HG03045 (cell line): ENCODE results near the gene SIMC1.
"Not testable (repeated sequence)": the region's sequence is repeated elsewhere in the genome, so short reads cannot be mapped to it uniquely, and the experiment has no call there.

Source experiments
- ATAC-seq: cut with Tn5 transposase; IDR thresholded peaks from one replicate; pipeline ENCODE4 v1.9.1; 2021; ENCODE audit warnings: mild to moderate bottlenecking, moderate library complexity; ENCODE audit not compliant: unreplicated experiment

The SIMC1 gene

DNA sequence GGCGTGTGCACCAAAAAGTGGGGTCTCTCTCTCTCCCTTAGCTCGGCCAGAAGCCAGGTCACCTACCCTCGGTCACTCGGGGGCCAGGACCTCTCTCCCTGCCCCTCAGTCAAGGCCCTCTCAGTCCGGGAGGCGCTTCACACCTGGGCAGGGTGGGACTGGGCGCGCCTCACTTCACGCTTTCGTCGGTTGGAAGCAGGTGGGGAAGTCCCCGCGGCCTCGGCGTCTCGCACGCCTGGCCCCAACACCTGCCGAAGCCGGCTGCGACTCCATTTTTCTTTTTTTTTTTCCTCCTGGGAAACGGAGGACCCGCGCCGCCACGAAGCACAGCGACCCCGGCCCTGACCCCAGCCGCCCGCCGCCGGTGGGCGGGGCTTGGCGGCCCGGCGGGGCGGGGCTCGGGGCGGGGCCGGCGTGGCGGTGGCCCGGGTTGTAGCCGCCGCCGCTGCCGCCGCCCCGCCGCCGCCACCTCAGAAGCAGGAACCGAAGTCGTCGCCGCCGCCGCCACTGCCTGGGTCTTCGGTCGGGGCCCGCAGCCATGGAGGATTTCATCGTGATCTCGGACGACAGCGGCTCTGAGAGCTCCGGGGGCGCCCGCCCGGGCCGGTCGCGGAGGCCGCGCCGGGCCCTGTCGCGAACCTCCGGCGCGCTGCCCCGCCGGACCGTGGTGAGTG, at the start of gene SIMC1:
Gene SIMC1 (plus strand): TSS at position 454 of the 674 bp plus-strand sequence. CDS start 85 bp downstream, at position 539.
- ATAC-seq, result peak; percentile 80

DNA sequence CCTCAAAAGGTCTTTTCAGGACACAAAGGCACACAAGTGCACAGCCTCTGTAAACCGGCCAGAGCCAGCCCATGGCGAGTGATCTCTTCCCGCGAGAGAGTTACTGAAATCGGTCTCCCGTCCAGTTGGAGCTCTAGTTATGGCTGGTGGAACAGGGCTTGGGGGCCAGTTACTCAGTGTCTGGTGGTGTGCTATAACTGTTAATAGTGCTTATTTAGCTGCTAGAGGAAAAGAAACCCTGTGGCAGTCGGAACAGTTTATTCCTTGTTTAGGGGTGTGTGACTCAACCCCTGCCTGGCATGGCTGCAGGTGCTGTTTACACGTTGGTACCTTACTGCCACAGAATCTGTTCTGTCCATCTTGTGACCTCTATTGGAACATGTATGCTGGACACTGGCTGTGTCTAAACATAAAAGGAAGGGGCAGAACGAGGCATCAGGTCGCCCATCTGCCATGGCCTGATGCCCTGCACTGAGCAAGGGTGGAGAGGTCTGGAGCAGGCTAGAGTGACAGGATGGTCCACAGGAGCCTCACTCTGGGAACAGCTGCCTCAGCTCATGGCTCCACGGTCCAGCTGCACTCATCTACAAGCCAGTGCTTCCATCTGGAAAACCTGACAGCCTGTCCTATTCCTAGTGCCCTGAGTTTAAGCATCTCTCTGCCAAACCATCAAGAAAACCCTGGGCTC, 49.6 kb upstream of the SIMC1 start:
- no peak for ATAC-seq

DNA sequence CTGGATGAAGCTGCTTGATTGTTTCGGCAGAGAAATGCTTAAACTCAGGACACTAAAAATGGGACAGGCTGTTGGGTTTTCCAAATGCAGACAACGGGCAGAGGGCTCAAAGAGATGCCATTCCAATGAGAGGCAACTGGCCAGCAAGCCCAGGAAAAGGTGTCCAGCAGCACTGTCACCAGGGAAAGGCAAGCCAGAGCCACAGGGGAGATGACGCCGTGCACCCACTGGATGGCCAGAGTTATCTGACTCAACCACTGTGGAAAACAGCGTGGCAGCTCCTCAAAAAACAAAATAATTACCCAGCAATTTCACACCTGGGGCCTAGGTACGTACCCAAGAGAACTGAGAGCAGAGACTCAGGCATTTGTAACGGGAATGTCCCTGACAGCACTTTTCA, 48.4 kb upstream of the SIMC1 start:
- no peak for ATAC-seq

DNA sequence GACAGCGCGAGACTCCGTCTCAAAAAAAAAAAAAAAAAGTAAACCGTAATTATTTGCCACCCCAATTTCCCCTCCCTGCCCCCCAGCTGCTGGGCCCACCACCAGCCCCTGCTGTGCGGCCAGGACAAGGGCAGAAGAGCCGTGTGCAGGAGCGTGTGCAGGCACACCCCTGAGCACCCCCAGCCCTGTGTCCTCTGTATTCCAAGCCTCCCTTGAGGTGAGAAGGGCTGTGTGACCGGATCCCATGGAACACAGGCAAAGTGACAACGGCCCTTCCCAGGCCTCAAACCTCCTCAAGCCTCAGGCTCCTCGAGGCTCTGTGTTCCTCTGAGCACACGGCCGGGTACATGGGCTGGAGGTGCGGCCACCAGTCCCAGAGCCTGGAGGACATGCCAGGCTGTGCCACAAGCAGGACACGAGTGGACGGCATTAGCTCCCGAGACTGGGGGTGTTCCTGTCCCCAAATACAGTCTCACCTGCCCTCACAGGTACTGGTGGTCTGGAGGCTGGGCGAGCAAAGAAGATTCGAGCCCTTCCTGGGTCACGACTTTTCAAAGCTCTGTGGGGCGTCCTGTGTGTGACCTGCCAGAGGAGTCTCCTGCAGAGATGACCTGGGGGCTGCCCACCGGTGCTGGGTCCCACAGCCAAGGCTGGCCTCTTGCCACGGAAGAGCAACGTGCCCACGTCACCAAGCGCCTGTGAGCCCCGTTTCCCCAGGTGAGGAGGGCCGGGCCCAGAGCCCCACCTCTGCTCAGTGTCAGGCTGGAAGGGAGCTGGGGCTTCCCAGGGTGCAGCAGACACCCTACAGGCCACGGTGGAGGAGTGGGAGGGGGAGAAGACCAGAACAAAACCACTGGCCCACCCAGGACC, 47.1 kb upstream of the SIMC1 start:
- no peak for ATAC-seq

DNA sequence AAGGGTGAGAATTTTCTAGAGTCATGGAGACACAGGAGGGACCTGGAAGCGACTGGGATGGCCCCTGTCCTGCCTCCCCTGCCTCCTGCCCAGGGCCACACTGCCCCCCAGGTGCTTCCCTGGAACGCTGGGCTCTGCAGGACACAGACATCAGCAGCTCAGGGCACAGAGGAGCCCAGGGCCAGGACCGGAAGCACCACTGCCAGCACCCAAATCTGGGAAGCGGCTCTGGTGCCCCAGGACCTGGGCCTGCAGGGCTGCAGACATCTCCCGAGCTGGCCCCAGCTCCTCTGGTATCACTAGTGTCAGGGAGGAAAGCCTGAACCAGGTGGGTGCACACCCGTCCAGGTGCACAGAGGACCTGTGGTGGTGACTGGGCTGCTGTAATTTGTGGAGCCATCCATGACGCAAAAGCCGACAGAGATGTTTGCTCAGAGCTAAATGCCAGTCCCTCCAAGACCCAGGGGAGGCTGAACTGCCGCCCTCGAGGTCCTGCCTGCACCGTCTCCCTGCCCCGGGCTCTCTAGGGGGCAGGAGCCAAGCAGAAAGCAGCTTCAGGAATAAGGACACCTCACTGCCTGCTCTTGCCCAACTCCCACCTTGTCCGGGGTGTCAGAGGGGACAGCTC, 46.0 kb upstream of the SIMC1 start:
- ATAC-seq, result no peak

DNA sequence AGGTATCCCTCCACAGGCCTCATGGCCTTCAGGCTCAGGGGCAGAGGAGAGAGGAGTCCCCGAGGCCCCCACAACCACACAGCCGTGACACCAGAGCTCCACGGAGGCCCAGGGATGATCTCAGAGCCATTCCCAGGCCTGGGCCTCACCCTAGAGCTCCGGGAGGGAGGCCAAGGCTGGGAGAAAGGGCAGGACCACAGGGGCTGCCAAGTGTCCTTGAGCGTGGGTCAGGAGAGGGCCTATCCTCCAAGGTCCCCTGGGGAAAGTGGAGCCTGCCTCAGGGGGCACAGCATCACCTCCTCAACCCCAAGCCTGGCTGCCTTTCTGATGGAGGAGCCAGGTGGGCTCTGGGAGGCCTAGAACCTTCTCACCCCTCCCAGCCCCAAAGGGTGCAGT, 45.5 kb upstream of the SIMC1 start:
- ATAC-seq, result not testable (repeated sequence)

DNA sequence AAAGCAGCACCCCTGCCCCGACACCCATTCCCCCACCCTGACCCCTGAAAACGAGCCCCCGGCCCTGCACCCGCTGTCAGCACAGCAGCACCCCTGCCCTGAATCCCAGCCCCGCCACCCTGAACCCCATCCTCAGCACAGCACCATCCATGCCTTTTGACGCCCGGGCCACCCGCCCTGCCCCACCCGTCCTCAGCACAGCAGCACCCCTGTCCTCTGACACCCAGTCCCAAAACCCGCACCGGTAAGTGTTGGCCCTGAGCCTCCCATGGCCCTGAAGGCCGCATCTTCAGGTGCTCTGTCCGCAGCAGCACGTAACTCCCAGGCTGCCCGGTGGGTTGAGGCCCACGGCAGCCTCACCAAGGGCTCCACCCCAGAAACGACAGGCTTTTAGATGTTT, 44.6 kb upstream of the SIMC1 start:
- not testable (repeated sequence) for ATAC-seq

DNA sequence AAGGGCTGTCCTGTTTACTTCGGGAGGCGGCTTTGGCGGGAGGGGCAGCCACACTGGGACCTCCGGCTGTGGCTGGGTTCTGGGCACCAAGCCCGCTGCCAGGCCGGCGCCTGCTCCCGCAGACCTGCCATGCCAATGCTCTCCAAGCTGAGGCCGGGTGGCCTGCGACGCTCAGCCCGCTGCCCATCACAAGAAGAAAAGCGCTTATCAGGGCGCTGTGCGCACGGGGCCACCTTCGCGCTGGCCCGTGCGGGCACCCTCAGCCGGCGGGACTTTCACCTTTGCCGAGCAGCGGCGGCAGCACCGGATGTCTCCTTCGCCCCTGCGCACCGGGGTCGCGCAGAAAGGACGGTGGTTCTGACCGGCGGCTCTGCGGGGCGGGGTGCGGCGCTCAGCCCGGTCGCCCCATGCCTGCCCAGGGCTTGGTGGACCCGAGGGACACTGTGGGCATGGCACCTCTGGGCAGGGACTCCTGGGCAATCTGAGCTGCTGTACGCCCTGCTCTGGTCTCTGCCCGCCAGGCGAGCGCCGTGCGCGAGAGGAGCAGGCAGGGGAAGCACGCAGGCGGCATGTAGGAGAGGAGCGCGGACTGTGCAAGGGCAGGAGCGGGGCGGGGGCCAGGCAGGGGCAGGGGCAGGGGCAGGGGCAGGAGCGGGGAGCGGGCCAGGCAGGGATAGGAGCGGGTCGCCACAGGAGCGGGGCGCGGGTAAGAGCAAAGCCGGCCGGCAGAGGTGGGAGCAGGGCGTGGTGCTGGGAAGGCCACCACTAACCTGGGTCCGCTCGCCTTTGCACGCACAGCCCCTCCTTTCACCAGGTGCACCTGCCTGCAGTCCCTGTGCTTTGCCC, 43.8 kb upstream of the SIMC1 start:
- ATAC-seq, result not testable (repeated sequence)

DNA sequence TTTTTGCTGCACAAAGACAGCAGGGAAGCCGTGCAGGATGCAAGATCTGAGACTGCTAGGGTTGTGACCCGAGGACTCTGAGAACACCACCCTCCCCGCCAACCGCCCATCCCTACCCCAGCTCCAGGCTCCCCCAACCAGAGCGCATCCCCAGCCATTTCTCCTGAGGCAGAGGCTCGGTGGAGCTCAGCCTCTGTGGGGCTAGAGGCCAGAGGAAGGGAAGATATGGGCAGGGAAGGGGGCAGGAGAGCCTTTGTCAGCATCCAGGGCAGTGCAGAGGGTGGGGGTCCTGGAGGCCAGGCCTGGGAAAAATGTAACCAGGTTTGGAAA, 43.2 kb upstream of the SIMC1 start:
- not testable (repeated sequence) for ATAC-seq

DNA sequence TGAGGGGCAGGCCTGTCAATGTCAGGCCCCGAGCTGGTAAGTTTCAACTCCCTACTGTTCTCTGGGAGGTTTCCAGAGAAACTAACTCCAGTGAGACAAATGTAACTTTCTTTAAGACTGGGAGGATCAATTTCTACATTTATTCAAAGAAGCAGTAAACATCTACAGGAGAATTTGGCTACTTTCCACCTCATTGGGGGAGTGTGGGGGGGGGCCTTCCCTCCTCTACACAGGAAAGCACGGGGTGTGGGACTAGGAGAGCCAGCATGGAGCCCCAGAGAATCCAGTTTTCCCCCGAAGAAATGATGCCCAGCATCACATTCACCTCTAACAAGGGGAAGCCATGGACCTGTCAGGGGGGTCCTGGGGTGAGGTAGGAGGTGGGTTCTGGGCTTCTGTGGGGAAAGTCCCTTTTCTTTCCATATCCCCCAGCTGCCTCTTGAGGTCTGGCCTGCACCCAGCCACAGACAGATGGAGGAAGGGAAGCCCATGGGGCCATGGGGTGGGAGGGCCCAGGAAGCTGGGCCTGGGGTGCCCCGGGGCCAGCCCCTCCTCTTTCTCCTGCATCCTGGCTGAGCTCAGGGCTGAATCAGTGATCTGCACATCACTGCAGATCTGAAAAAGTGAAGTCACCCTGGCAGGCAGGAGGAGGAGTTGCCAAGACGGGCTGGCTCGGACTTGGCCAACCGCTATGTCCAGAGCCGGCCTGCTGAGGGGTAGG, 42.6 kb upstream of the SIMC1 start:
- ATAC-seq, result not testable (repeated sequence)

DNA sequence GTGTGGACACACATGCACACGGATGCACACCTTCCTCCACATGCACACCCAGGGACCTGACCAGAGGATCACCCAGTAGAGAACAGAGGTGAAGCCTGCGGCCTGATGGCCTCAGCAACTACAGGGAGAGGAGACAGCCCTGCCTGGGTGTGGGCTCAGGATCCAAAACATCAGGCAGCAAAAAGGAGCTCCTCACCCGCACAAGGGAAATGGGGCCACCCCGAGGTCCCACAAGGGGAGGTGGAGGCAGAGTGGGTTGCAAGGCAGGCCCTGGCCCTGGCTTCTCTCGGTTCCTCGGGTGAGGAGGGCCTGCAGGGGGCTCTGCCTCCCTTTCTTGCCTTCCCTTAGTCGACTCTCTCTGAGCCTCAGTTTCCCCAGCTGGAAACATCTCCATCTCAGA, 41.4 kb upstream of the SIMC1 start:
- not testable (repeated sequence) for ATAC-seq

DNA sequence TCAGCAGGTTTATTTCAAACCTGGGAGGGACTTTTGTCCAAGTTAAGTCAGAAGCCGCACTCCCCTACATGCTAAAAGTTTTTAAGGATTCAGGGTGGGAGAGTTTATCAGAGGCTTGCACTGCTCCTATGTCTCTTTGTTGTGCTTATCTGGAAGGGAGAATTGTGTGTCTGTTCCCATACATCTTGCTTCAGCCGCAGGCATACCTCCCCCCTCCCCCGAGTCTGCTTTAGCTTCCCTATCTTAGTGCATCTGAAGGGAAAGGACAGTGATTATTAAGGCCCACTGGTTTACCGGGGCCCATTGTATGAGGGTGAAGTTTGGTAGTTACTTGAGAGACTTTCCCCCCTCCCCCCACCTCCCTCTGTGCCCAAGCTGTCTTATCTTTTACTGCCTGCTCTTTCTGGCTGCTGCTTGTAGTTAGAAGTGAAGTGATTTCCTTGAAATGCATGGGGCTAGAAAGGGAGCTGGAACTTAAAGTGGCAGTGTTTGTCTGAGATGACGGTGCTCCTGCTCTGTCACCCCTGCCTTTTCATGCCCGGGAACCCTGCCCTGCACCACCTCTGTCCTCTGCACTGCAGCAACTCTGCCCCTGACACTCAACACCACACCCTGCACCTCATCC, 40.9 kb upstream of the SIMC1 start:
- ATAC-seq, result not testable (repeated sequence)

DNA sequence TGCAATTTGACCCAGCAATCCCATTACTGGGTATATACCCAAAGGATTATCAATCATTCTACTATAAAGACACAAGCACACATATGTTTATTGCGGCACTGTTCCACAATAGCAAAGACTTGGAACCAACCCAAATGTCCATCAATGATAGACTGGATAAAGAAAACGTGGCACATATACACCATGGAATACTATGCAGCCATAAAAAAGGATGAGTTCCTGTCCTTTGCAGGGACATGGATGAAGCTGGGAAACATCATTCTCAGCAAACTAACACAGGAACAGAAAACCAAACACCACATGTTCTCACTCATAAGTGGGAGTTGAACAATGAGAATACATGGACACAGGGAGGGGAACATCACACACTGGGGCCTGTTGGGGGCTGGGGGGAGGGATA, 39.9 kb upstream of the SIMC1 start:
- ATAC-seq, result not testable (repeated sequence)

DNA sequence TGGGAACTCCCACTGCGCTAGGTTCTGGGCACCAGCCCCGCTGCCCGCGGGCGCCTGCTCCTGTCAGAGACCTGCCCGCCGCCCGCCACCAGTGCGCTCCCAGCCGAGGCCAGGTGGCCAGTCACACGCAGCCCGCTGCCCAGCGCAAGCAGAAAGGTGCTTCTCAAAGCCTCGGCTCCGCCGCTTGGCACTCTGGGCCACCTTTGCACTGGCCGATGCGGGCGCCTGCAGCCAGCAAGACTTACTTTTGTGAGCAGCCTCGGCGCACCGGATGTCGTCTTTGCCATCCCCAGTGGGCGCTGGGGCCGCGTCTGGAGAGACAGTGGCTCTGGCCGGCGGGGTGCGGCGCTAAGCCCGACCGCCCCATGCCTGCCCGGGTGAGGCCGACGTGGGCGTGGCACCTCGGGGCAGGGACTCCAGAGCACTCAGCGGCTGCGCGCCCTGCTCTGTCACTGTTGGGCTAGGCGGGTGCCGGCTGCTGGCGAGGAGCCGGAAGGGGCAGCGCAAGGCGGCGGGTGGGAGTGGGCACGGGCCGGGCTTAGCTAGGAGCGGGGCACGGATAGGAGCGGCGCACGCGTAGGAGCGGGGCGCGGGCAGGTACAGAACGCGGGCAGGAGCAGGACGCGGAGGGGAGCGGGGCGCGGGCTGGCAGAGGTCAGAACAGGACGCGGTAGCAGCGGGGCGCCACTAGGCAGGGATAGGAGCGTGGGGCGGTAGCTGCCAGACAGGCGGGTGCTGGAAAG, 39.1 kb upstream of the SIMC1 start:
- not testable (repeated sequence) for ATAC-seq

DNA sequence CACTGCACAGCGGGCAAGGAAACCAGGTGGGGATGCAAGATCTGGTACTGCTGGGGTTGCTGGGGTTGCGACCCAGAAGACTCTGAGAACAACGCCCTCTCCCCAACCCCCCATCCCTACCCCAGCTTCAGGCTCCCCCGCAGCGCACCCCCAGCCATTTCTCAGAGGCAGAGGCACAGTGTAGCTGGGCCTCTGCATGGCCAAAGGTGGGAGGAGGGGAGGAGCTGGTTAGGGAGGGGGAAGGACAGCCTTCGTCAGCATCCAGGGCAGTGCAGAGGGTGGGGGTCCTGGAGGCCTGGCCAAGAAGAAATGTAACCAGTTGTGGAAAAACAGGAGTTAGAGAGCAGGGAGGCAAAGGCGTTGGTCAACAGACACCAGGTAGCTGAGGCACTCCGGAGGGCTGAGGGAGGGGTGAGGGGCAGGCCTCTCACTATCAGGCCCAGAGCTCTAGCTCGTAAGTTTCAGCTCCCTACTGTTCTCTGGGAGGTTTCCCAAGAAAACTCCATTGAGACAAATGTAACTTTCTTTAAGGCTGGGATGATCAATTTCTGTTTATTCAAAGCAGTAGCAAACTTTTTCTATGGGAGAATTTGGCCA, 38.3 kb upstream of the SIMC1 start:
- ATAC-seq, result not testable (repeated sequence)

DNA sequence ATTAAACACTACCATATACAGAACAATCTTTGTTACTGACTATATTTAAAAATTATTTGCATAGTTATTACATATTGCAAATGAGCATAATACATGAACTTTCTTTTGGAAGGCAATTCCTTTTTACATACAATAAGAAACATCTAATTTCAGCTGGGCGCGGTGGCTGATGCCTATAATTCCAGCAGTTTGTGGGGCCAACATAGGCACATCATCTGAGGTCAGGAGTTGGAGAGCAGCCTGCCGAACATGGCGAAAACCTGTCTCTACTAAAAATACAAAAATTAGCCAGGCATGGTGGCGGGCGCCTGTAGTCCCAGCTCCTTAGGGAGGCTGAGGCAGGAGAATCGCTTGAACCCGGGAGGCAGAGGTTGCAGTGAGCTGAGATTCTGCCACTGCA, 36.4 kb upstream of the SIMC1 start:
- ATAC-seq, result no peak

DNA sequence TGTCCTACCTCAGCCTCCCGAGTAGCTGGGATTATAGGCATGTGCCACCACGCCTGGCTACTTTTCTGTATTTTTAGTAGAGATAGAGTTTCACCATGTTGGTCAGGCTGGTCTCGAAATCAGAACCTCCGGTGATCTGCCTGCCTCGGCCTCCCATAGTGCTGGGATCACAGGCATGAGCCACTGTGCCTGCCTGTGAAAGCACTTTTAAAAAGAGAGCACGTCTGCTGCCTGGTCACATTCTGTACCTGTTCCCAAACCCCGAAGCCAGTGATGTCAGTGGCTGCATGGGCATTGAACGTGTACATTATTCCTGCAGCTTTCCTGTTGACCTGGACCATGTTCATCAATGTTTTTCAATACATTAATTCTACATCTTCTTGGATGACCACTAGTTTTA, 35.1 kb upstream of the SIMC1 start:
- ATAC-seq, result no peak

DNA sequence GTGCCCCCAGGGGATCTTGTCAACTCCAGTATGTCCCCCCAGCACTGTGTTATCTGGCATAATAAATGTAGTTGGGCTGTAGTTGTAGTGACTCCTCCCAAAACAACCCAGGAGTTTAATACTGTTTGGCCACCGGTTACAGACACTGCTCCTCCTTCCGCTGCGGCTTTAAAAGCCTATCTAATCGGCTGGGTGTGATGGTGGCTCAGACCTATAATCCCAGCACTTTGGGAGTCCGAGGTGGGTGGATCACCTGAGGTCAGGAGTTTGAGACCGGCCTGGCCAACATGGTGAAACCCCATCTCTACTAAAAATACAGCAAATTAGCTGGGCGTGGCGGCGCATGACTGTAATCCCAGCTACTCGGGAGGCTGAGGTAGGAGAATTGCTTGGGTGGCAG, 34.7 kb upstream of the SIMC1 start:
- not testable (repeated sequence) for ATAC-seq
